Panc1 (cell line): ENCODE results near the gene C11orf16.

Experiments
- CTCF ChIP-seq: fragments of 450-650 bp; IDR thresholded peaks from 2 replicates; pipeline ENCODE4 v1.5.1; 2017; ENCODE audit warnings: mild to moderate bottlenecking
- POLR2AphosphoS5 ChIP-seq: IDR thresholded peaks from 2 replicates; pipeline ENCODE4 v1.6.1; 2012; ENCODE audit warnings: mild to moderate bottlenecking, low read depth, low read length, moderate library complexity
- REST ChIP-seq, 2 experiments: IDR thresholded peaks; 2 replicates each; pipeline ENCODE4 v1.6.1; 2011 to 2012; ENCODE audit warnings: low read depth in 2 of 2, control low read depth in 1 of 2, low read length in 1 of 2, mild to moderate bottlenecking in 1 of 2, moderate library complexity in 1 of 2; ENCODE audit not compliant: insufficient read depth in 1 of 2

GRCh38 chr11:8930456-8931175 lies 2.1 kb downstream of the C11orf16 start:
- TF ChIP-seq CTCF = no peak
- TF ChIP-seq REST (IDR thresholded peaks at IDR 0.05; ENCODE audit: insufficient read depth in 1 of 2, low read depth in 2 of 2, low read length in 1 of 2) = no peak
- TF ChIP-seq POLR2AphosphoS5 = no peak
